ENCODE data around the gene CEP83.

CEP83 gene

GRCh38 chr12:94266796-94267536 lies 192.7 kb downstream of the CEP83 start:
- DNase-seq, result no peak

- no peak for DNase-seq
These were observed 193.5 kb downstream of the CEP83 start for GRCh38 chr12:94265966-94266745.

- DNase-seq, result no peak
These were observed 194.1 kb downstream of the CEP83 start for GRCh38 chr12:94265539-94265938.

- no peak for DNase-seq
These were observed 194.8 kb downstream of the CEP83 start for GRCh38 chr12:94264736-94265485.

- DNase-seq, result no peak
These were observed 195.6 kb downstream of the CEP83 start for GRCh38 chr12:94263905-94264561.

GRCh38 chr12:94263011-94263811 lies 196.5 kb downstream of the CEP83 start:
- no peak for DNase-seq

GRCh38 chr12:94262228-94263010 lies 197.2 kb downstream of the CEP83 start:
- no peak for DNase-seq

GRCh38 chr12:94261786-94262185 lies 197.9 kb downstream of the CEP83 start:
- DNase-seq, result no peak

GRCh38 chr12:94261119-94261518 lies 198.5 kb downstream of the CEP83 start:
- DNase-seq, result no peak

GRCh38 chr12:94260717-94261116 lies 198.9 kb downstream of the CEP83 start:
- DNase-seq, result no peak

GRCh38 chr12:94260017-94260416 lies 199.7 kb downstream of the CEP83 start:
- DNase-seq, result no peak

- DNase-seq, result no peak
These were observed 201.1 kb downstream of the CEP83 start for GRCh38 chr12:94258593-94258992.
